Measurements from ENCODE around the gene YPEL3. TPM values are rescaled to one million over a fixed set of nuclear protein-coding genes. Genes with fewer than 3 reads are reported as not detected.

YPEL3 gene
- total RNA-seq, 4 donors from 2014 or later, result 85.8 to 144 (median 113) TPM

GRCh38 chr16:30084096-30084815 lies 11.8 kb downstream of the YPEL3 start:
- Histone ChIP-seq H3K27ac (no peak overlapping the region), H3K4me3 (no peak overlapping the region), H3K4me1 (no peaks in the 10 kb centered on the region), H3K27me3 (no peaks in the 10 kb centered on the region), H3K36me3 (peaks cover 0 to 61% (median 0%) of the 10 kb centered on the region in 3 donors), H3K9me3 (no peaks in the 10 kb centered on the region)
- DNase-seq, result no peak
- no peak for TF ChIP-seq CTCF (IDR thresholded peaks at IDR 0.05)
- TF ChIP-seq POLR2A (IDR thresholded peaks at IDR 0.05), result no peak

GRCh38 chr16:30083216-30084055 lies 12.6 kb downstream of the YPEL3 start:
- peaks cover 0 to 1% (median 0%) of the 10 kb centered on the region in 4 donors for H3K4me1 ChIP-seq
- TF ChIP-seq POLR2A (IDR thresholded peaks at IDR 0.05), result no peak
- no peak for TF ChIP-seq CTCF (IDR thresholded peaks at IDR 0.05)
- H3K4me3 ChIP-seq, result no peak overlapping the region
- H3K27me3 ChIP-seq, result no peaks in the 10 kb centered on the region
- no peak overlapping the region for H3K27ac ChIP-seq
- no peaks in the 10 kb centered on the region for H3K9me3 ChIP-seq
- H3K36me3 ChIP-seq, result peaks cover 0 to 69% (median 0%) of the 10 kb centered on the region in 3 donors
- no peak for DNase-seq

GRCh38 chr16:30082545-30083090 lies 13.4 kb downstream of the YPEL3 start:
- Histone ChIP-seq H3K4me3 (no peak overlapping the region), H3K36me3 (peaks cover 0 to 77% (median 0%) of the 10 kb centered on the region in 3 donors), H3K27ac (no peak overlapping the region), H3K4me1 (peaks cover 0 to 8% (median 0%) of the 10 kb centered on the region in 4 donors), H3K9me3 (no peaks in the 10 kb centered on the region), H3K27me3 (no peaks in the 10 kb centered on the region)
- TF ChIP-seq CTCF (IDR thresholded peaks at IDR 0.05) (no peak), POLR2A (IDR thresholded peaks at IDR 0.05) (no peak)
- no peak for DNase-seq

- Histone ChIP-seq H3K27me3 (no peaks in the 10 kb centered on the region), H3K27ac (no peak overlapping the region), H3K9me3 (no peaks in the 10 kb centered on the region), H3K36me3 (peaks cover 0 to 64% (median 0%) of the 10 kb centered on the region in 3 donors), H3K4me1 (peaks cover 0 to 29% (median 4%) of the 10 kb centered on the region in 4 donors), H3K4me3 (no peak overlapping the region)
- no peak for TF ChIP-seq CTCF (IDR thresholded peaks at IDR 0.05)
- TF ChIP-seq POLR2A (IDR thresholded peaks at IDR 0.05), result no peak
- no peak for DNase-seq
These were observed 16.5 kb downstream of the YPEL3 start for GRCh38 chr16:30079480-30079879.

- Histone ChIP-seq H3K4me1 (peaks cover 0 to 29% (median 4%) of the 10 kb centered on the region in 4 donors), H3K9me3 (no peaks in the 10 kb centered on the region), H3K27ac (no peak overlapping the region), H3K36me3 (peaks cover 0 to 56% (median 0%) of the 10 kb centered on the region in 3 donors), H3K4me3 (no peak overlapping the region), H3K27me3 (no peaks in the 10 kb centered on the region)
- DNase-seq, result no peak
- no peak for TF ChIP-seq CTCF (IDR thresholded peaks at IDR 0.05)
These were observed 17.3 kb downstream of the YPEL3 start for GRCh38 chr16:30078744-30079143.

All from Peyer's patch (tissue), 4 donors.